Midbrain (tissue), 1 donor: ENCODE measurements around the gene TMEM38B.
"Not testable (repeated sequence)": the region's sequence is repeated elsewhere in the genome, so short reads cannot be mapped to it uniquely, and the experiment has no call there.

Experiments used
- DNase-seq: peaks from one replicate; lab custom pipeline; 2025; lab: John Stamatoyannopoulos, UW

The TMEM38B gene

DNA sequence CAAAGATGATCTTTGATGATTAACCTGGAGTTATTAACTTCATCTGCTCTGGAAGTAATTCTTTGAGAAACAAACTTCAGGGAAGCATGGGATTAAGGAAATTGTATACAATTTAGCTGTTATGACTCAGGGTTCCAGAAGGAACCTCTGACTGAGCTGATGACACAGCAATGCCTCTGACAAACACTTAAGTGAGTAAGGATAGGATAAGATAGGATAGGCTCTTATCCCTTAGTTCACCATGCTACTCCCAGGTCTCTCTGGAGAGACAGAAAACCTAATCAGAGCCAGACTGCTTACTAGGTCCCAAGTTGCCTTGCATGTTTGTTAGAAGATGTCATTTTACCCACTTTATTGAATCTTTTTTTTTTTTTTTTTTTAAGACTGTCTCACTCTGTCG, 12.6 kb upstream of the TMEM38B start:
- no peak for DNase-seq

DNA sequence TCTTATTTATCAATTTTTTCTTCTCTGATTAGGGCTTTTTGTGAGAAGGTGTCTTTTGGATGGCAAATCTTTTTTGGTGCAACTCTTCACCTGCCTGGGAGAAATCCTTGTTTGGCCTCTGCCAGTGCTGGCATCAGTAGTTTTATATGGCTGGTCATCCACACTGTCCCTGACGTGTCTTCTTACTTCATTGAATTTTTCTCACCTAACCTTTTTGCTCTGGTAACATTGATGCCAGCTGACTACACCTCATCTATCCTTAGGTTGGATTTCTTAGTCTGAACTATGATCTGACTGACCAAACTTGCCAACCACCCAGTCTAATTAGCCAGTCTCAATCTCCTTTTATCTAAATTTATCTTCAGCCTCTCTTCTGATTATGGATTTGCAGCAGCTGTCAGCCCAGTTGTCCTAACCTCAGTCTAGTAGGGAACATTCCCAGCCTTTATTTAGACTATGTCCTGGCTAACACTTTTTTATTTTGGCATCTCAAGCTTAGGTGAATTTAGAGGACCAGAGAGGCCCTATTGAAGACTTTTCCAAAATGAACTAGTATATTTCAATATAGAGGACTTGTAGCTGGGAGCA, 10.6 kb upstream of the TMEM38B start:
- DNase-seq = no peak

DNA sequence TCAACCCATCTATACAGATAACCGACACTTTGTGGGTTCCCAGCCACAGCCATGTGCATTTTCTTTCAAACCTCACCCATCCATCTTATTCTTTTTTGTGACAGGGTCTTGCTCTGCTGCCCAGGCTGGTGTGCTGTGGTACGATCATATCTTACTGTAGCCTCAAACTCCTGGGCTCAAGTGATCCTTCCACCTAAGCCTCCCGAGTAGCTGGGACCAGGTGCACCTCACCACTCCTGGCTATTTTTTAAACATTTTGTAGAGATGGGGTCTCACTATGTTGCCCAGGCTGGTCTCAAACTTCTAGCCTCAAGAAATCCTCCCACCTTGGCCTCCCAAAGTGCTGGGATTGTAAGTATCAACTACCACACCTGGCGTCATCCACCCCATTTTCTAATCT, 7.4 kb upstream of the TMEM38B start:
- no peak for DNase-seq

DNA sequence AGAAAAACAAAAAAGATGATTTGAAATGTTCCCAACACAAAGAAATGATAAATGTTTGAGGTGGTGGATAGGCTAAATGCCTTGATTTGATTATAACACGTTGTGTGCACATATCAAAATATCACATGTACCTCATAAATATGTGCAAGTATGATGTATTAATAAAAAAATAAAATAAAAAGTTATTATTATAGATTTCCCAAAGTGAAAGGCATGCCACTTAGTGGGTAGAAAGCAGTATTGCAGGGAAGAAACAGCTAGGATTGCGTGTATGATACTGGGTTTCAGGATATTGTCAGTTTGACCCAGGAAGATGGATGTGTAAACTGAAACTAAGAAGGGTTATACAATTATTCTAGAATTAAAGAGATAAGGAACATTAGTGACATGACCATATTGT, 3.6 kb upstream of the TMEM38B start:
- DNase-seq = no peak

- DNase-seq = no peak
These were observed 729 bp upstream of the TMEM38B start for GRCh38 chr9:105693435-105694189.

DNA sequence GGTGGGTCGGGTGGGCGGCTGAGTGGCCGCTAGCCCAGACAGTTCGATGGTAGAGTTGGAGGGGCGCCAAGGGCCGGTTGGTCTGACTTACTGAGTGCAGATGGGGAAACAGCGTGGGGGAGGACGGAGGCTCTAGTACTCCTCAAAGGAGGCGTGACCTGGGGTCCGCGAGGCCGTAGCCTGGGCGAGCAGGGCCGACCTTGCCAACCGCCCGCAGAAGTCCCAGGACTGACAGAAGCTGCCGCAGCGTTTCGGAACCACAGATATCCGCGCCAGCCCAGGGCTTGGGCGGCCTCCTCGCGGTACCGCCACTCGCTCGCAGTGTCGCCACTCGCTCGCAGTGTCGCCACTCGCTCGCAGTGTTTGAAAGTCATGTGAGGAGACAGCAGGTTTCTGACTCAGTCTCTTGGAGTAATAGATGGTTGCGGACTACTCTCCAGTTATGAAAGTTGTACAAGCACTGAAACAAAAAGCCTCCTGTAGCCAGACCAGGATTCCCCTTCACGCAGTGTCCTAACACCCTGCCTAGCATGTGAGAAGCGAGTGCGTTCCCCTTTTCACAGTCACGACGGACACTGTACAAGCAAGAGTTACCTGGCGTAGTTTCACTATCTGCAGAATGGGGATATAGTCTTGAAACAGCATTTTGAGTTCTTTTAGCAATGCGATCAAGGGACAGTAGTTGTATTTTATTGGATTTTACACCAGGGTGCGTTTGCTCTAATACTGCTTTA, 674 bp downstream of the TMEM38B start:
- DNase-seq = peak; percentile 46

DNA sequence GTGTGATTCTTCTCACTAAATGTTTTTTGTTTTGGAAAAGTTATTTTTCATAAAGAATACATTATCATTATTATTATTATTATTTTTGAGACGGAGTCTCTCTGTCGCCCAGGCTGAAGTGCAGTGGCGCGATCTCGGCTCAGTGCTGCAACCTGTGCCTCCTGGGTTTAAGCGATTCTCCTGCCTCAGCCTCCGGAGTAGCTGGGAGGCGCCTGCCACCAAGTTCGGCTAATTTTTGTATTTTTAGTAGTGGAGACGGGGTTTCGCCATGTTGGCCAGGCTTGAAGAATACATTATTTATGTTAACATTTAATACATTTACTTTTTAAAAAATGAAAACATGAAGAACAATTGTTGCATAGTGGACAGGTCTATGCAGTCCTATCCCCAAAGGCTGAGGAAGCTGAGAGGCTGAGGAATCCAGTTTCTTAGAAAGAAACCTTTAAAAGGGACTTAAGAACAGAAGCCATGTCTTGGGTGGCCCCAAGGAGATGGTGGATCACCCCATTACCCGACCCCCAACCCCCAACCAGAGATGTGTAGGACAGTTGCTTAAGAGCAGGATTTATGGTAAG, 2.0 kb downstream of the TMEM38B start:
- DNase-seq = no peak

- DNase-seq = no peak
These were observed 3.5 kb downstream of the TMEM38B start for GRCh38 chr9:105697871-105698270.

GRCh38 chr9:105698348-105698870, 4.1 kb downstream of the TMEM38B start:
- DNase-seq = no peak

DNA sequence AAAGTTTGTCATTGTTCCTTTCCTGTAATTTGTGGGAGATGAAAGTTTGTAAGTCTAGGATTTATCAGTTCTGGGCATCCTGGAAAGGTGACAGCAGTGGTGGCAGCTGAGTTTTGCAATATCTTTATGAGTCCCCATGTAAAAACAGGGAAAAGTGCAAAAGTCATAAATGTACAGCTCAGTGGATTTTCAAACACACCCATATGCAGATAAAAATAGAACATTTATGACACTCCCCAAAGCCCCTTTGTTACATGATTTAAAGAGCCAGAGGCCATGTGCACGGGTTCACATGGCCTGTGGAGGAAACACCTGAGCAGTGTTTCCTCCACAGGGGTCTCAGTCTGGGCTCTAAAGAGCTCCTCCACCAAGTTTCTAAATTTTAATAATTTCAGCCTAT, 6.3 kb downstream of the TMEM38B start:
- DNase-seq = no peak

GRCh38 chr9:105701145-105701544, 6.8 kb downstream of the TMEM38B start:
- DNase-seq = no peak

DNA sequence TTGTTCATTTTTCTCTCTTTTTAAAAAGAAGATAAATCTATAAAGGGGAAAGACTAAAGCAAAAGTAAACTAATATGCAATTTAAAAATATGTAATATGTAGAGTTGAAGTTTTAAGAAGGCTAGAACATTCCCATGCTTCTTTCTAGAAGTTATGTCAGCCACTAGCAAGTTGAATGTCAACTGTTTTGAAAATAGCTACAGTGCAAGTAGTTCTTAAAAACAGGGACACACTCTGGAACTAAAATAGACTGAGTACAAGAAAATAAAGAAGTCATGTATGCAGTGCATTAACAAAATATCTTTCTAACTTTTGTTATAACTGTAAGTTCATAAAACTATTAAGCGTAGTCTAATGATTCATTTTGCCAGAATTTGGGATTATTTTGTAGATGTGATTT, 7.9 kb downstream of the TMEM38B start:
- no peak for DNase-seq

DNA sequence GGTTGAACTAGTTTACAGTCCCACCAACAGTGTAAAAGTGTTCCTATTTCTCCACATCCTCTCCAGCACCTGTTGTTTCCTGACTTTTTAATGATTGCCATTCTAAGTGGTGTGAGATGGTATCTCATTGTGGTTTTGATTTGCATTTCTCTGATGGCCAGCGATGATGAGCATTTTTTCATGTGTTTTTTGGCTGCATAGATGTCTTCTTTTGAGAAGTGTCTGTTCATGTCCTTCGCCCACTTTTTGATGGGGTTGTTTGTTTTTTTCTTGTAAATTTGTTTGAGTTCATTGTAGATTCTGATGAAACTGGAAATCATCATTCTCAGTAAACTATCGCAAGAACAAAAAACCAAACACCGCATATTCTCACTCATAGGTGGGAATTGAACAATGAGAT, 9.3 kb downstream of the TMEM38B start:
- DNase-seq = not testable (repeated sequence)

GRCh38 chr9:105706156-105706555, 11.8 kb downstream of the TMEM38B start:
- no peak for DNase-seq

DNA sequence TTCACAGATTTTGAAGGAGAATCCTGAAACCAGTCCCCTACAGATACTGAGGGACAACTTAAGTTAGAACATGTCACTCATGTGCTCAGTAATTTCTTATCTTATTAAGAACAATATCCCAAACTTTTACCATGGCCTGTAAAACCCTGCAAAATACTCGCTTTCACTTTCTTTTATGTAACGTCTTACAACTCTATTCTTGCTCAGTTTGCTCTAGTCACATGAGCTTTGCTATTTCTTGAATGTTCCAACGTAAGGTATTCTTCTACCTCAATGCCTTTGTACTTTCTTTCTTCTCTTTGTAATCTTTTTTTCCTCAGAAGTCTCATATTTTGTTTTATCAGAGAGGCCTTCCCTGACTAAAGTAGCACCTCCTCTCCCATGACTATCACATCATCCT, 14.1 kb downstream of the TMEM38B start:
- no peak for DNase-seq

GRCh38 chr9:105710638-105711037, 16.3 kb downstream of the TMEM38B start:
- no peak for DNase-seq

- DNase-seq = no peak
These were observed 17.5 kb downstream of the TMEM38B start for GRCh38 chr9:105711867-105712266.

- no peak for DNase-seq
These were observed 18.0 kb downstream of the TMEM38B start for GRCh38 chr9:105712297-105712696.

GRCh38 chr9:105712773-105713172, 18.4 kb downstream of the TMEM38B start:
- no peak for DNase-seq

- no peak for DNase-seq
These were observed 19.1 kb downstream of the TMEM38B start for GRCh38 chr9:105713260-105714019.

- DNase-seq = no peak
These were observed 19.6 kb downstream of the TMEM38B start for GRCh38 chr9:105714020-105714331.

DNA sequence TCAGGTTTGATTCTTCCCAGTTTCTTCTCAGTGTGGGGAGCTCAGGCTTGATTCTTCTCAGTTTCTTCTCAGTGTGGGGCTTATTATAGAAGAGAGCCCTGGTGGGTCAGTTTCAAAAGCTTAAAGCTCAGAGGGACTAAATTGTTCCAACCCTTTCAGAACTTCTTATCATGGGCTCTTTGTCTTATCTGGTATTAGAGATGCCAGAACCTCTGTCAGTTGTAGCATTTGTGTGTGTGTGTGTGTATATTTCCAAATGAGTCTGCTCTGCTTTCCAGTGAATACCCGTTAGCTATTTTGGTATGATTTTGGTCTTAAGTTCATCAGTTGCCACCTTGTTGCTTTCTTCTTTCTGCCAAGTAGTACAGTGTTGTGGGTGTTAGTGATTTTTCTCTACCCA, 21.8 kb downstream of the TMEM38B start:
- DNase-seq = no peak
